Left lung (tissue), 10 donors: ENCODE measurements around the gene ANTXR1. TPM values are rescaled to one million over a fixed set of nuclear protein-coding genes. Genes with fewer than 3 reads are reported as not detected.
"Not testable (repeated sequence)": the region's sequence is repeated elsewhere in the genome, so short reads cannot be mapped to it uniquely, and the experiment has no call there.

Source experiments
- ATAC-seq: fragments of 200-7000 bp; cut with Tn5 transposase; one replicate; pipeline ENCODE4 v1.9.1; 2020; ENCODE audit warnings: moderate library complexity
- DNase-seq, 4 donors: peaks; one replicate each; pipeline ENCODE4 v3.0.0-alpha.2; 2013 to 2020
- H3K27ac ChIP-seq, 2 donors: fragments of 200-600 bp; sonication (generic) in 1 of 2; one replicate each; pipeline versions ENCODE4 v1.5.0 to v1.8.0; 2020 to 2021
- H3K27me3 ChIP-seq, 2 donors: fragments of 200-600 bp; sonication (generic) in 1 of 2; one replicate each; pipeline versions ENCODE4 v1.5.0 to v1.8.0; 2020 to 2021
- H3K36me3 ChIP-seq, 2 donors: fragments of 200-600 bp; sonication (generic) in 1 of 2; one replicate each; pipeline versions ENCODE4 v1.5.0 to v1.8.0; 2020 to 2021
- H3K4me1 ChIP-seq, 2 donors: fragments of 200-600 bp; one replicate each; pipeline ENCODE4 v1.8.0; 2021
- H3K4me3 ChIP-seq, 2 donors: fragments of 200-600 bp; sonication (generic) in 1 of 2; one replicate each; pipeline versions ENCODE4 v1.5.0 to v1.8.0; 2020 to 2021; ENCODE audit warnings: mild to moderate bottlenecking in 1 of 2
- H3K9me3 ChIP-seq, 2 donors: fragments of 200-600 bp; sonication (generic) in 1 of 2; one replicate each; pipeline versions ENCODE4 v1.5.0 to v1.8.0; 2020 to 2021
- CTCF ChIP-seq, 2 donors: fragments of 200-600 bp; sonication (generic) in 1 of 2; IDR thresholded peaks; one replicate each; pipeline versions ENCODE4 v1.5.0 to v1.8.0; 2021; ENCODE audit warnings: antibody characterized with exemption in 2 of 2
- intact Hi-C, 2 donors: fragments of 100-400 bp; cut with DNase I; formaldehyde crosslinking; loops; one replicate each; pipeline versions ENCODE4 v1.11.2 to v1.14.2; 2022
- polyA plus RNA-seq, 6 donors: library from polyadenylated mRNA; unstranded; fragments of 120-200 nt; gene quantifications; one replicate each; pipeline ENCODE4 v1.2.1, GENCODE V29; 2013; ENCODE audit not compliant: insufficient read length in 6 of 6
- total RNA-seq, 2 donors: library from RNA; stranded (reverse); fragmentation: NEBNext Ultra II Directional; extraction: Animal tissue kit (Norgen Biotek cat#: 25700); gene quantifications; one replicate each; pipeline ENCODE4 v1.2.1, GENCODE V29; 2021
- donor health status: DM: no; HTN: yes; CAD: no.
- donor health status: DM: no; HTN: no; CAD: no.

Gene ANTXR1
- total and polyA plus RNA-seq, 8 donors = 70.2 to 115 (median 87.3) TPM

GRCh38 chr2:69225933-69226332 lies 213.0 kb downstream of the ANTXR1 start:
- Histone ChIP-seq H3K9me3 (no peaks in the 10 kb centered on the region), H3K27me3 (no peaks in the 10 kb centered on the region), H3K27ac (no peak overlapping the region), H3K36me3 (no peaks in the 10 kb centered on the region), H3K4me3 (no peak overlapping the region), H3K4me1 (peaks cover 0 to 5% of the 10 kb centered on the region in 2 donors)
- DNase-seq (no peak), ATAC-seq (no peak)
- intact Hi-C loops = no loop called here
- no peak for TF ChIP-seq CTCF (IDR thresholded peaks at IDR 0.05)

- TF ChIP-seq CTCF (IDR thresholded peaks at IDR 0.05) = no peak
- Histone ChIP-seq H3K9me3 (no peaks in the 10 kb centered on the region), H3K4me1 (peaks cover 0 to 5% of the 10 kb centered on the region in 2 donors), H3K27ac (no peak overlapping the region), H3K36me3 (no peaks in the 10 kb centered on the region), H3K4me3 (no peak overlapping the region), H3K27me3 (no peaks in the 10 kb centered on the region)
- no peak for DNase-seq
- no peak for ATAC-seq
- intact Hi-C loops = no loop called here
Observed at GRCh38 chr2:69226903-69227302, 213.9 kb downstream of the ANTXR1 start.

- H3K9me3 ChIP-seq = no peaks in the 10 kb centered on the region
- no peaks in the 10 kb centered on the region for H3K36me3 ChIP-seq
- no peak overlapping the region for H3K27ac ChIP-seq
- DNase-seq = no peak
- TF ChIP-seq CTCF (IDR thresholded peaks at IDR 0.05) = no peak
- no peaks in the 10 kb centered on the region for H3K27me3 ChIP-seq
- no peak overlapping the region for H3K4me3 ChIP-seq
- H3K4me1 ChIP-seq = peaks cover 0 to 5% of the 10 kb centered on the region in 2 donors
- no peak for ATAC-seq
- intact Hi-C loops = no loop called here
Observed at GRCh38 chr2:69227716-69228115, 214.7 kb downstream of the ANTXR1 start.

GRCh38 chr2:69230946-69231345 lies 218.0 kb downstream of the ANTXR1 start:
- H3K9me3 ChIP-seq, intact Hi-C loops, ATAC-seq, H3K4me3 ChIP-seq, H3K4me1 ChIP-seq, DNase-seq, H3K27me3 ChIP-seq, H3K27ac ChIP-seq, H3K36me3 ChIP-seq: not testable (repeated sequence)

- H3K4me1 ChIP-seq = no peaks in the 10 kb centered on the region
- H3K27me3 ChIP-seq = no peaks in the 10 kb centered on the region
- DNase-seq = no peak
- peak overlapping the region in 1 of 2 donors; percentile 2 for H3K27ac ChIP-seq
- intact Hi-C loops = no loop called here
- no peak for ATAC-seq
- H3K4me3 ChIP-seq = no peak overlapping the region
- TF ChIP-seq CTCF (IDR thresholded peaks at IDR 0.05) = no peak
- no peaks in the 10 kb centered on the region for H3K36me3 ChIP-seq
- H3K9me3 ChIP-seq = no peaks in the 10 kb centered on the region
Observed at GRCh38 chr2:69231612-69232277, 218.8 kb downstream of the ANTXR1 start.

GRCh38 chr2:69235835-69236234 lies 222.9 kb downstream of the ANTXR1 start:
- H3K4me1 ChIP-seq, intact Hi-C loops, H3K27me3 ChIP-seq, ATAC-seq, H3K4me3 ChIP-seq, H3K36me3 ChIP-seq, H3K9me3 ChIP-seq, DNase-seq, H3K27ac ChIP-seq: not testable (repeated sequence)
